Measurements from ENCODE around the gene LIPH.

GRCh38 chr3:185527364-185527763 is 25.0 kb downstream of the LIPH start:
- TF ChIP-seq REST (IDR thresholded peaks at IDR 0.05; ENCODE audit: borderline replicate concordance) (no peak), EP300 (conservative IDR thresholded peaks at IDR 0.05; ENCODE audit: poor library complexity, severe bottlenecking) (no peak), CTCF (IDR thresholded peaks at IDR 0.05; ENCODE audit: poor library complexity, severe bottlenecking) (no peak), RAD21 (conservative IDR thresholded peaks at IDR 0.05) (no peak)

All from neural cell (in vitro differentiated cells).